Heart right ventricle (tissue), 16 donors: ENCODE data around the gene SPSB3. TPM values are rescaled to one million over a fixed set of nuclear protein-coding genes. Genes with fewer than 3 reads are reported as not detected.

Experiments used
- ATAC-seq, 8 donors: fragments of 200-7000 bp; cut with Tn5 transposase; one replicate each; pipeline ENCODE4 v1.9.1; 2020; ENCODE audit warnings: mild to moderate bottlenecking in 8 of 8, moderate library complexity in 8 of 8, moderate number of reproducible peaks in 1 of 8
- DNase-seq, 2 donors: peaks; one replicate each; pipeline ENCODE4 v3.0.0-alpha.2; 2020
- H3K27ac ChIP-seq, 10 donors: fragments of 200-600 bp; sonication (generic) in 2 of 10; one replicate each; pipeline versions ENCODE4 v1.5.0 to v1.8.0; 2020 to 2022; ENCODE audit warnings: mild to moderate bottlenecking in 3 of 10
- H3K27me3 ChIP-seq, 7 donors: fragments of 200-600 bp; one replicate each; pipeline ENCODE4 v1.8.0; 2021 to 2022; ENCODE audit warnings: mild to moderate bottlenecking in 2 of 7
- H3K36me3 ChIP-seq, 9 donors: fragments of 200-600 bp; sonication (generic) in 1 of 9; one replicate each; pipeline versions ENCODE4 v1.5.0 to v1.8.0; 2020 to 2022; ENCODE audit warnings: mild to moderate bottlenecking in 2 of 9
- H3K4me1 ChIP-seq, 9 donors: fragments of 200-600 bp; sonication (generic) in 1 of 9; one replicate each; pipeline versions ENCODE4 v1.5.0 to v1.8.0; 2020 to 2022; ENCODE audit warnings: mild to moderate bottlenecking in 4 of 9
- H3K4me3 ChIP-seq, 10 donors: fragments of 200-600 bp; sonication (generic) in 2 of 10; one replicate each; pipeline versions ENCODE4 v1.5.0 to v1.8.0; 2020 to 2022; ENCODE audit warnings: mild to moderate bottlenecking in 7 of 10, moderate library complexity in 2 of 10
- H3K9me3 ChIP-seq, 11 donors: fragments of 200-600 bp in 10 of 11; sonication (generic) in 2 of 11; one replicate each; pipeline versions ENCODE4 v1.5.0 to v1.8.0; 2013 to 2022; ENCODE audit warnings: mild to moderate bottlenecking in 2 of 11, control low read depth in 1 of 11, moderate library complexity in 1 of 11
- CTCF ChIP-seq, 9 donors: fragments of 200-600 bp; sonication (generic) in 2 of 9; IDR thresholded peaks; one replicate each; pipeline versions ENCODE4 v1.5.0 to v1.8.0; 2021 to 2022; ENCODE audit warnings: antibody characterized with exemption in 9 of 9, mild to moderate bottlenecking in 5 of 9, moderate library complexity in 1 of 9
- WGBS, 2 donors: extraction: QIAGEN DNeasy Blood & Tissue Kit; methylation state at CpG; one replicate each; pipeline ENCODE4 v1.1.7; 2013; ENCODE audit warnings: inconsistent platforms in 1 of 2; 5-methylcytosine and 5-hydroxymethylcytosine counted together
- intact Hi-C, 10 donors: fragments of 100-400 bp; cut with DNase I; formaldehyde crosslinking; loops; one replicate each; pipeline versions ENCODE4 v1.11.1 to v1.14.2; 2022
- polyA plus RNA-seq, 2 donors: library from polyadenylated mRNA; stranded (reverse); fragments of 200-250 nt; gene quantifications; one replicate each; pipeline ENCODE4 v1.2.3, GENCODE V29; 2013
- total RNA-seq, 10 donors: library from RNA; stranded (reverse); fragmentation: NEBNext Ultra II Directional in 3 of 10; extraction: Animal tissue kit (Norgen Biotek cat#: 25700) in 3 of 10; gene quantifications; one replicate each; pipeline versions ENCODE4 v1.2.1 to v1.2.4, GENCODE V29; 2021 to 2023
- donor health status: Arrhythmogenic right ventricular cardiomyopathy.
- donor health status: ischemic (EF 13 %, LVEDD 7.1; RV severe dilation, severe dysfunction).
- donor health status: healthy with polysubstance abuse.
- donor health status: DM: no; HTN: yes; CAD: no.
- donor health status: DM: no; HTN: no; CAD: no.
- donor health status: ischemic (EF 25% LVEDD 6.9; RV normal size, moderate dysfunction).
- donor health status: ischemic (EF 25% LVEDD 5.7; RV mildly dilated, moderate dysfunction).
- donor health status: healthy.
- donor health status: DM: yes; HTN: yes; CAD: no.
- donor health status: Ischemic cardiomyopathy.
- donor health status: ischemic (EF 35%, LVEDD 5.7; RV mildly dilated, moderate dysfunction).
- donor health status: nonischemic (EF 11% LVEDD 7.7; RV severe dilation, severe dysfunction).
- donor health status: DM: yes; HTN: yes; CAD: no.
- donor health status: PGD.
- donor health status: ischemic (EF 29% LVEDD 5.4; RV normal size, mild dysfunction).
- donor health status: nonischemic (EF 23%, LVEDD 6.1; RV moderate dilation, normal function).

Gene SPSB3
- total and polyA plus RNA-seq, 12 donors, result 25.1 to 97.7 (median 27.2) TPM

GRCh38 chr16:1818204-1818872 is 36.0 kb upstream of the SPSB3 start:
- no peak for DNase-seq

GRCh38 chr16:1817716-1818115 is 35.3 kb upstream of the SPSB3 start:
- H3K27me3 ChIP-seq, result no peaks in the 10 kb centered on the region
- DNase-seq (no peak), ATAC-seq (peak in 1 of 8 donors; percentile 16)
- no peaks in the 10 kb centered on the region for H3K9me3 ChIP-seq
- no peaks in the 10 kb centered on the region for H3K4me1 ChIP-seq
- no peak overlapping the region for H3K4me3 ChIP-seq
- no peak for TF ChIP-seq CTCF (IDR thresholded peaks at IDR 0.05)
- intact Hi-C loops, result no loop called here
- H3K36me3 ChIP-seq, result peaks cover 0 to 95% (median 33%) of the 10 kb centered on the region in 9 donors
- no peak overlapping the region for H3K27ac ChIP-seq
- WGBS, 2 donors, result 93% methylated on average over 17 of the region's 17 CpGs

More at GRCh38 chr16:1818204-1818872, 36.0 kb upstream of the SPSB3 start:
- Histone ChIP-seq H3K36me3 (peaks cover 0 to 92% (median 33%) of the 10 kb centered on the region in 9 donors), H3K27me3 (no peaks in the 10 kb centered on the region), H3K4me3 (no peak overlapping the region), H3K27ac (no peak overlapping the region), H3K4me1 (peaks cover 0 to 1% (median 0%) of the 10 kb centered on the region in 9 donors), H3K9me3 (no peaks in the 10 kb centered on the region)
- ATAC-seq, result peak in 1 of 8 donors; percentile 5
- intact Hi-C loops, result no loop called here
- 95 to 96% methylated on average over 27 of the region's 27 CpGs for WGBS, 2 donors
- no peak for TF ChIP-seq CTCF (IDR thresholded peaks at IDR 0.05)

- no peak overlapping the region for H3K27ac ChIP-seq
- no peak overlapping the region for H3K4me3 ChIP-seq
- 97 to 99% methylated on average over 9 of the region's 9 CpGs for WGBS, 2 donors
- no peak for TF ChIP-seq CTCF (IDR thresholded peaks at IDR 0.05)
- ATAC-seq, result no peak
- no peak for DNase-seq
- intact Hi-C loops, result no loop called here
- H3K9me3 ChIP-seq, result no peaks in the 10 kb centered on the region
- no peaks in the 10 kb centered on the region for H3K4me1 ChIP-seq
- H3K27me3 ChIP-seq, result no peaks in the 10 kb centered on the region
- H3K36me3 ChIP-seq, result peaks cover 0 to 91% (median 33%) of the 10 kb centered on the region in 9 donors
Observed at GRCh38 chr16:1817276-1817589, 34.9 kb upstream of the SPSB3 start.

GRCh38 chr16:1816396-1817275 is 34.3 kb upstream of the SPSB3 start:
- Histone ChIP-seq H3K4me1 (no peaks in the 10 kb centered on the region), H3K4me3 (no peak overlapping the region), H3K27me3 (no peaks in the 10 kb centered on the region), H3K9me3 (no peaks in the 10 kb centered on the region), H3K36me3 (peaks cover 0 to 85% (median 33%) of the 10 kb centered on the region in 9 donors), H3K27ac (no peak overlapping the region)
- DNase-seq (no peak), ATAC-seq (no peak)
- 94 to 95% methylated on average over 40 of the region's 40 CpGs for WGBS, 2 donors
- intact Hi-C loops, result no loop called here
- no peak for TF ChIP-seq CTCF (IDR thresholded peaks at IDR 0.05)
